ENCODE data around the gene CDH4.

- TF ChIP-seq CTCF (tag by site-specific recombination; IDR thresholded peaks at IDR 0.05) (no peak), ZSCAN16 (tag by site-specific recombination; IDR thresholded peaks at IDR 0.05) (no peak), ZNF274 (IDR thresholded peaks at IDR 0.05; ENCODE audit: low read length) (no peak), ZNF274 (tag by site-specific recombination; IDR thresholded peaks at IDR 0.05; ENCODE audit: borderline replicate concordance) (no peak), ZNF76 (tag by site-specific recombination; IDR thresholded peaks at IDR 0.05; ENCODE audit: borderline replicate concordance, low read depth) (no peak), HOXA7 (CRISPR knock-in tag; IDR thresholded peaks at IDR 0.05; ENCODE audit: borderline replicate concordance) (no peak), BCL11B (tag by site-specific recombination; IDR thresholded peaks at IDR 0.05; ENCODE audit: low read depth) (no peak)
Observed at GRCh38 chr20:61704661-61705060, 452.6 kb downstream of the CDH4 start.
